H9 (cell line): ENCODE data around the gene RPS6KA6. TPM values are rescaled to one million over a fixed set of nuclear protein-coding genes. Genes with fewer than 3 reads are reported as not detected.

Source experiments
- DNase-seq: peaks from one replicate; pipeline ENCODE4 v3.0.0-alpha.2; 2017
- H2AFZ ChIP-seq: one replicate; pipeline ENCODE4 v1.6.1; 2013; ENCODE audit warnings: mild to moderate bottlenecking, low read length, control low read depth, moderate library complexity
- H2AK5ac ChIP-seq: 2 replicates; pipeline ENCODE4 v1.6.1; 2013; ENCODE audit warnings: low read length, control low read depth, mixed read lengths; ENCODE audit not compliant: insufficient read length
- H2BK120ac ChIP-seq: one replicate; pipeline ENCODE4 v1.6.1; 2013; ENCODE audit warnings: low read depth, mild to moderate bottlenecking, low read length, control low read depth, inconsistent platforms; ENCODE audit not compliant: poor library complexity, severe bottlenecking
- H2BK12ac ChIP-seq: 2 replicates; pipeline ENCODE4 v1.6.1; 2013; ENCODE audit warnings: low read length, control low read depth, mixed read lengths, low read depth; ENCODE audit not compliant: insufficient read length
- H2BK15ac ChIP-seq: 2 replicates; pipeline ENCODE4 v1.6.1; 2013; ENCODE audit warnings: low read depth, low read length, control low read depth
- H2BK20ac ChIP-seq: one replicate; pipeline ENCODE4 v1.6.1; 2013; ENCODE audit warnings: low read depth, mild to moderate bottlenecking, low read length, control low read depth, inconsistent platforms; ENCODE audit not compliant: poor library complexity, severe bottlenecking
- H2BK5ac ChIP-seq: 2 replicates; pipeline ENCODE4 v1.6.1; 2013; ENCODE audit warnings: low read length, control low read depth, mixed read lengths; ENCODE audit not compliant: insufficient read length
- H3K14ac ChIP-seq: 2 replicates; pipeline ENCODE4 v1.6.1; 2013; ENCODE audit warnings: low read length, control low read depth; ENCODE audit not compliant: insufficient read depth
- H3K18ac ChIP-seq: 2 replicates; pipeline ENCODE4 v1.6.1; 2013; ENCODE audit warnings: low read depth, mild to moderate bottlenecking, mixed read lengths, low read length, control low read depth; ENCODE audit not compliant: insufficient read length
- H3K23ac ChIP-seq: 2 replicates; pipeline ENCODE4 v1.6.1; 2013; ENCODE audit warnings: low read length, control low read depth, mixed read lengths, low read depth; ENCODE audit not compliant: insufficient read length
- H3K23me2 ChIP-seq: 2 replicates; pipeline ENCODE4 v1.6.1; 2013; ENCODE audit warnings: low read depth, mild to moderate bottlenecking, mixed read lengths, low read length, control low read depth; ENCODE audit not compliant: insufficient read length, poor library complexity, severe bottlenecking
- H3K27ac ChIP-seq: 2 replicates; pipeline ENCODE4 v1.5.1; 2013; ENCODE audit warnings: low read length, control low read depth, mixed read lengths, low read depth; ENCODE audit not compliant: insufficient read length
- H3K27me3 ChIP-seq: 2 replicates; pipeline ENCODE4 v1.6.1; 2013; ENCODE audit warnings: low read length, control low read depth, inconsistent platforms; ENCODE audit not compliant: insufficient read depth
- H3K4ac ChIP-seq: 2 replicates; pipeline ENCODE4 v1.6.1; 2013; ENCODE audit warnings: low read depth, mild to moderate bottlenecking, control low read depth, inconsistent platforms, low read length, moderate library complexity
- H3K4me1 ChIP-seq: 2 replicates; pipeline ENCODE4 v1.6.1; 2013; ENCODE audit warnings: low read length, control low read depth, inconsistent platforms; ENCODE audit not compliant: insufficient read depth
- H3K4me2 ChIP-seq: 2 replicates; pipeline ENCODE4 v1.6.1; 2013; ENCODE audit warnings: low read length, control low read depth, mixed read lengths; ENCODE audit not compliant: insufficient read length, insufficient read depth
- H3K56ac ChIP-seq: 2 replicates; pipeline ENCODE4 v1.6.1; 2013; ENCODE audit warnings: low read depth, mild to moderate bottlenecking, mixed read lengths, low read length, control low read depth; ENCODE audit not compliant: insufficient read length
- H3K79me1 ChIP-seq: 2 replicates; pipeline ENCODE4 v1.6.1; 2013; ENCODE audit warnings: low read depth, mild to moderate bottlenecking, moderate library complexity, low read length, control low read depth, inconsistent platforms; ENCODE audit not compliant: insufficient read depth, poor library complexity, severe bottlenecking
- H3K79me2 ChIP-seq: 2 replicates; pipeline ENCODE4 v1.6.1; 2013; ENCODE audit warnings: low read length, control low read depth, inconsistent platforms; ENCODE audit not compliant: insufficient read depth
- H3K9ac ChIP-seq: 2 replicates; pipeline ENCODE4 v1.6.1; 2013; ENCODE audit warnings: low read length, control low read depth, mixed read lengths; ENCODE audit not compliant: insufficient read length; ENCODE audit errors: extremely low read depth
- H3K9me3 ChIP-seq: one replicate; pipeline ENCODE4 v1.6.1; 2013; ENCODE audit warnings: low read depth, low read length, inconsistent platforms; ENCODE audit not compliant: control insufficient read depth
- H3T11ph ChIP-seq: one replicate; pipeline ENCODE4 v1.6.1; 2013; ENCODE audit warnings: mild to moderate bottlenecking, low read length, control low read depth, inconsistent platforms
- H4K20me1 ChIP-seq: one replicate; pipeline ENCODE4 v1.6.1; 2013; ENCODE audit not compliant: control insufficient read depth, insufficient read length, insufficient read depth
- H4K5ac ChIP-seq: 2 replicates; pipeline ENCODE4 v1.6.1; 2013; ENCODE audit warnings: low read depth, mild to moderate bottlenecking, mixed read lengths, low read length, control low read depth; ENCODE audit not compliant: insufficient read length
- H4K8ac ChIP-seq: replicated peaks from 2 replicates; pipeline ENCODE4 v1.6.1; 2013; ENCODE audit warnings: low read length, control low read depth, mixed read lengths, low read depth; ENCODE audit not compliant: insufficient read length
- H4K91ac ChIP-seq: 2 replicates; pipeline ENCODE4 v1.6.1; 2013; ENCODE audit warnings: low read depth, mild to moderate bottlenecking, moderate library complexity, mixed read lengths, low read length, control low read depth; ENCODE audit not compliant: insufficient read length
- H3K27ac Mint-ChIP-seq, 3 experiments: 2 replicates in 2 of 3; 3 replicates in 1 of 3; pipeline ENCODE4 v1.8.0; 2020 to 2021; ENCODE audit warnings: mixed read lengths in 3 of 3, mild to moderate bottlenecking in 1 of 3, moderate library complexity in 1 of 3
- H3K27me3 Mint-ChIP-seq: 2 replicates; pipeline ENCODE4 v1.8.0; 2021; ENCODE audit warnings: low read depth, mild to moderate bottlenecking, moderate library complexity, mixed read lengths
- H3K36me3 Mint-ChIP-seq, 3 experiments: 2 replicates in 2 of 3; 3 replicates in 1 of 3; pipeline ENCODE4 v1.8.0; 2020 to 2021; ENCODE audit warnings: low read depth in 3 of 3, mixed read lengths in 3 of 3; ENCODE audit not compliant: insufficient read depth in 1 of 3
- H3K4me1 Mint-ChIP-seq, 2 experiments: 2 replicates each; pipeline ENCODE4 v1.8.0; 2020; ENCODE audit warnings: mixed read lengths in 2 of 2
- H3K4me3 Mint-ChIP-seq, 2 experiments: 2 replicates in 1 of 2; 3 replicates in 1 of 2; pipeline ENCODE4 v1.8.0; 2020 to 2021; ENCODE audit warnings: mild to moderate bottlenecking in 2 of 2, mixed read lengths in 2 of 2, moderate library complexity in 1 of 2
- H3K9me3 Mint-ChIP-seq, 2 experiments: 2 replicates in 1 of 2; 3 replicates in 1 of 2; pipeline ENCODE4 v1.8.0; 2020; ENCODE audit warnings: mild to moderate bottlenecking in 2 of 2, mixed read lengths in 2 of 2, moderate library complexity in 1 of 2
- CTCF ChIP-seq: fragments of 200-600 bp; sonication (generic); conservative IDR thresholded peaks from 3 replicates; pipeline ENCODE4 v1.8.0; 2021; ENCODE audit warnings: antibody characterized with exemption, mild to moderate bottlenecking
- WGBS: extraction: QIAGEN DNeasy Blood & Tissue Kit; methylation state at CpG from one replicate; pipeline ENCODE4 v1.1.7; 2013; ENCODE audit warnings: missing lambda C conversion rate, low lambda C conversion rate, mixed read lengths; ENCODE audit not compliant: insufficient read length; ENCODE audit errors: extremely low coverage; 5-methylcytosine and 5-hydroxymethylcytosine counted together
- total RNA-seq: library from RNA; stranded (reverse); gene quantifications from 2 replicates; pipeline ENCODE4 v1.2.1, GENCODE V29; 2021

The RPS6KA6 gene
- total RNA-seq, 1 experiment from 2014 or later: 12.1 TPM

DNA sequence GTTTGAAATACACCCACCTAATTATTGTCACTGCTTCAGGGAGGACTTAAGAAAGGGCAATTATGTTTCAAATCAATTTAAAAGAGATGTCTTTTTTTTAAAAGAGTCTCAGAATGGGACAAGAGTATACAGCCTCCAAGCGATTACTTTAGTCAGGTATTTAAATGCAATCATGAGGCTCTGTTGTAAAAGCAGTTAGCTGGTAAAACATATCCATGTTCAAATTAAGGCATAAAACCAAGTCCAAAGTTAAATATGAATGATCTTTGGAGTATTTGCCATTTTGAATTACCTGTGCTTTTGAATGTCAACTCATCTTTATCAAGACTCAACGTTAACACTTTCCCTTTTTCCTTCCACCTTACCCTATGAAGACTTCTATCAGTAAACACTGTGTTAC is 13.7 kb downstream of the RPS6KA6 start:
- no peaks in the 10 kb centered on the region for H3K23me2 ChIP-seq
- no peak overlapping the region for H3K27ac ChIP-seq
- no peaks in the 10 kb centered on the region for H3K79me2 ChIP-seq
- H3K14ac ChIP-seq: no peak overlapping the region
- WGBS: no CpG with 5 or more reads among the region's 2 CpGs
- H3K56ac ChIP-seq: no peak overlapping the region
- no peak overlapping the region for H2BK15ac ChIP-seq
- H2BK5ac ChIP-seq: no peak overlapping the region
- no peak overlapping the region for H2AFZ ChIP-seq
- H4K91ac ChIP-seq: no peak overlapping the region
- H4K20me1 ChIP-seq: no peaks in the 10 kb centered on the region
- no peaks in the 10 kb centered on the region; a peak in 1 of 7 replicates for H3K36me3 Mint-ChIP-seq
- H3T11ph ChIP-seq: no peak overlapping the region
- H3K27me3 ChIP-seq: no peaks in the 10 kb centered on the region
- H3K4me1 Mint-ChIP-seq: no peaks in the 10 kb centered on the region
- H3K4me3 Mint-ChIP-seq: no peak overlapping the region
- TF ChIP-seq CTCF: no peak
- no peak overlapping the region for H4K5ac ChIP-seq
- no peaks in the 10 kb centered on the region for H3K79me1 ChIP-seq
- H3K4me1 ChIP-seq: no peaks in the 10 kb centered on the region
- H3K9ac ChIP-seq: no peak overlapping the region
- no peak for DNase-seq
- H2BK12ac ChIP-seq: no peak overlapping the region
- peaks cover 32 to 40% of the 10 kb centered on the region in 2 experiments for H3K9me3 Mint-ChIP-seq
- H3K27me3 Mint-ChIP-seq: no peaks in the 10 kb centered on the region
- H3K4ac ChIP-seq: no peak overlapping the region
- H3K9me3 ChIP-seq: peaks cover 10% of the 10 kb centered on the region
- no peak overlapping the region for H3K27ac Mint-ChIP-seq
- no peak overlapping the region for H2BK20ac ChIP-seq
- no peak overlapping the region for H3K23ac ChIP-seq
- H3K18ac ChIP-seq: no peak overlapping the region
- no peak overlapping the region for H2BK120ac ChIP-seq
- no peak overlapping the region for H3K4me2 ChIP-seq
- H4K8ac ChIP-seq: no peak overlapping the region
- no peak overlapping the region for H2AK5ac ChIP-seq
